Stimulated activated naive CD4-positive, alpha-beta T cell (primary cell): ENCODE data around the gene CYP1A1.
A peak's percentile ranks its signal among the peaks of the same experiment; 100 is the strongest.
"Not testable (repeated sequence)": the region's sequence is repeated elsewhere in the genome, so short reads cannot be mapped to it uniquely, and the experiment has no call there.

Source experiments
- DNase-seq, 6 experiments: peaks; one replicate each; lab custom pipeline; 2025; lab: John Stamatoyannopoulos, UW

CYP1A1 gene

DNA sequence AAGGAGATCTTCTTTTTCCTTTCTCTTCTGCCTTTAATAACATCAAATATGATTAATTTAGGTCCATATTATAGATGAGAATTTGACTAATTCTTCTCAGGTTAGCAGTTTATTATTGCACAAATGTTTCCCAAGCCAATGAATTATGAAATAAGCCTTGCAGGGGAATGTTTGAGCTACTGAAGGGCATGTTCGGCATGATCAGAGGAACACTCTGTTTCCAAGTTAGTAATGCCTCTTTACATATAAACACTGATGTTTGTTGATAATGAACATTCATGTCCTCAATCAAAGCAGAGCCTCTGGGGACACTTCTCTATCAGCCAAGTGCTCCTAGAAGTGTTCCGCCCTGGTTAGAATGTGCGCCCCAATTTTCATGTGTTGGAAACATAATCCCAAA is 10.0 kb upstream of the CYP1A1 start:
- no peak for DNase-seq

- DNase-seq, result no peak
These were observed 7.9 kb upstream of the CYP1A1 start for GRCh38 chr15:74733269-74733668.

DNA sequence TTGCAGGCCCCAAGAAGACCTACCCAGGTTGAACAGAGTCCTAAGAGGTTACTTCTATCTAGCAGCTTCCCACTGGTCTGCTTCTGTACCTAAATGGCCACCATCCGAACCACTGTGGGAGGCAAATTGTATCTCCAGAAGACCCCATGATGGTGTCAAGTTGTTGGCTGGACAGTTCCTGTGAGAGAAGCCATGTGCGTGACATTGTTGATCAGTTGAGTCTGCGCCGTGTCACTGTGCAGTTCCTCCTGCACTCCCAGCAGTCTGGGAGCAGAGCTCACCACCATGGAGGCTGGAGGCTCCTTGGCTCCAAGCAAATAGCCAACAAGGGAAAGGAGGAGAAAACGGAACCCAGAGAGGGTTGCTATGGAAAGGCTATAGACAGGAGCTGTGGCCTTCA is 7.5 kb upstream of the CYP1A1 start:
- no peak for DNase-seq

GRCh38 chr15:74730619-74731316 is 5.4 kb upstream of the CYP1A1 start:
- DNase-seq, result no peak

- DNase-seq, result not testable (repeated sequence)
These were observed 4.0 kb upstream of the CYP1A1 start for GRCh38 chr15:74729372-74729771.

GRCh38 chr15:74728699-74729098 is 3.4 kb upstream of the CYP1A1 start:
- DNase-seq, result not testable (repeated sequence)

DNA sequence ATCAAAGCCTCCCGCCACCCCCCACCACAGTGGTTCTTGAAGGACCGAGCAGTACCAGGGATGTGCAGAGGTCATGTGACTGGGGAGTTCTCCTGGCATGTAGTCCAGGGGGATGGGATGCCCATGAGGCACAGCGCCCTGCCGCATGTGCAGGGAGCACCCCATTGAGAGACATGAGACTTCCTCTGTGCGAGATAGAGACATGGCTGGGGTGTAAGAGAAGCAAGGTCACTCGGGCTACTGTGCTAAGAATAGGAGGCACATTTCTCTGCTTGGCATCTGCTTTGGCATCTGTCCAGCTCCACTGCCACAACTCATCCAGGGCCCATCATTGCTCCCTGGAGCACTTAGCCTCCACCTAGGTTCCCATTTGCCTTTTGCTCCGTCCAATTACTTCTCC is 2.4 kb upstream of the CYP1A1 start:
- no peak for DNase-seq

- no peak for DNase-seq
These were observed 1.4 kb upstream of the CYP1A1 start for GRCh38 chr15:74726774-74727164.

- peak; percentile 4 to 56 (median 38) for DNase-seq
These were observed 781 bp upstream of the CYP1A1 start for GRCh38 chr15:74725845-74726773.

GRCh38 chr15:74724570-74725224 is 631 bp downstream of the CYP1A1 start:
- DNase-seq, result no peak

DNA sequence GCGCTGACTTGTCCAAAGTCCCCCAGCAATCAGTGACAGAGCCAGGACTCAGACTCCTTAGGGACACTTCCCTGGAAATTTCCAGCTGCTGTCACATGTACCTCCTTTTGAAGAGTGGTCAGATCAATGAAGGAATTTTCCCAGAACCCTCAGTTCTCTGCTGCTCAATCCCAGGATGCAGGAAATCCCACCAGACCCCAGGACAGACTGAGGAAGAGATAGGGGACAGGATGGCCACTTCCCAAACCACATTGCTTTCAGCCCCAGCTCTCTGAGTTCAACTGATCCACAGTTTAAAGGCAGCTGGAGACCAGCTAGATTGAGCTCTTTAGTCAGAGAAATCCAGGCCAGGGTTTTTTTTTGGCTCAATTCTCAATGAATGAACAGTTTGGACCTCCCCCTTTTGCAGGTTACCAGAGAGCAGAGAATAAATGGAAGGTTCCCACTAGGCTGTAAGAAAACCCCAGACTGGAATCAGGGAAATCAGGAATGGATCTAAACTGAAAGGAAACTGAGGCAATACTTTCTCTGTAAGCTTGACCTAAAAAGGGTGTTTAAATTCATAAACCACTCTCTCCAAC is 1.5 kb downstream of the CYP1A1 start:
- peak in 1 of 6 experiments; percentile 23 for DNase-seq

- no peak for DNase-seq
These were observed 2.1 kb downstream of the CYP1A1 start for GRCh38 chr15:74723187-74723586.

- DNase-seq, result no peak
These were observed 2.7 kb downstream of the CYP1A1 start for GRCh38 chr15:74722591-74722990.

DNA sequence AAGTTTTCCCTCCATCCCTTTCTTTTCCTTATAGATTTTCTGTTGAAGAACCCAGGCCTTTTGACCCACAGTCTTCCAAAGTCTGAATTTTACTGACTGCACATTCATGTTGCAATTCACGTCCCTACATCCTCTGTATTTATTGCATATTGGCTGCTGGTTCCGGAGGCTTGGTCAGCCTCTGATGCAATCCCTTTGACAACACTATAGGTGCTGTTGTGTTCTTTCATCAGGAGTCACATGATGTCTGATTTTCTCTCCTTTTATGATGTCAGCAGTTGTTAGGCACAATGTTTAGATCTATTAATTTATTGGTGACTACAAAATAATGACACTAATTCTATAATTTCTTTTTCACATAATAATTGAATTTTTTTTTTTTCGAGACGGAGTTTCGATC is 8.7 kb downstream of the CYP1A1 start:
- no peak for DNase-seq

GRCh38 chr15:74712311-74712710 is 13.0 kb downstream of the CYP1A1 start:
- no peak for DNase-seq

- DNase-seq, result no peak
These were observed 14.8 kb downstream of the CYP1A1 start for GRCh38 chr15:74710319-74711094.

DNA sequence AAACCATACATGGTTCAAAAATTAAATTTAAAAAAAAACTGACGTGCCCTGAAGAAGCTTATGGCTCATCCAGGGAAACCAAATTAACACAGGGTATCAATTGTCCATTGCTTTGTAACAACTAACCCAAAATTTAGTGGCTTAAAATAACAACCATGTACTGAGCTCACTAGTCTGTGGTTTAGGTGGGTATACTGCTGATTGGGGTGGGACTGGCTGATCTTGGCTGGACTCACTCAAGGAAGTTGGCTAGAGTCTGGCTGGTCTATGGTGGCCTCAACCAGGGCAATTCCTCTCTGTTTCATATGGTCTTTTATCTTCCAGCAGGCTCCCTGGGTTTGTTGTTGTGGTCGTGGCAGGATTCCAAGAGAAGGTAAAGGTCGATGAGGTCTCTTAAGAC is 15.4 kb downstream of the CYP1A1 start:
- no peak for DNase-seq

GRCh38 chr15:74709011-74709410 is 16.3 kb downstream of the CYP1A1 start:
- no peak for DNase-seq

- DNase-seq, result no peak
These were observed 28.5 kb downstream of the CYP1A1 start for GRCh38 chr15:74696808-74697207.

DNA sequence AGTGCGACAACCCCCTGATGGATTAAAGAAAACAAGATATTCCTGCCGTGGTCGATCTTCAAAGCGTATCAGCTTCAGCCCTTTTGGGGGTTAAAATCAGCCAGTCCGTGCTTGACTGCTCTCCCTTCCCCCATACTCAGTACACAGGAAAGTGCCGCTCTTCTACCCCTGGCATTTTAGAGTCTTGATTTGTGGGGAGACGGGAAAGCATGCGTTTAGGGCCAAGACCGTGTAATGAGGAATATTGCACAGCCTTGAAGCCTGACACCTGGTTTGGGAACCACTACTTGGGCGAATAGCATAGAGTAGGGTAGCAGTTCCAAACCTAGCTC is 29.0 kb downstream of the CYP1A1 start:
- DNase-seq, result no peak

DNA sequence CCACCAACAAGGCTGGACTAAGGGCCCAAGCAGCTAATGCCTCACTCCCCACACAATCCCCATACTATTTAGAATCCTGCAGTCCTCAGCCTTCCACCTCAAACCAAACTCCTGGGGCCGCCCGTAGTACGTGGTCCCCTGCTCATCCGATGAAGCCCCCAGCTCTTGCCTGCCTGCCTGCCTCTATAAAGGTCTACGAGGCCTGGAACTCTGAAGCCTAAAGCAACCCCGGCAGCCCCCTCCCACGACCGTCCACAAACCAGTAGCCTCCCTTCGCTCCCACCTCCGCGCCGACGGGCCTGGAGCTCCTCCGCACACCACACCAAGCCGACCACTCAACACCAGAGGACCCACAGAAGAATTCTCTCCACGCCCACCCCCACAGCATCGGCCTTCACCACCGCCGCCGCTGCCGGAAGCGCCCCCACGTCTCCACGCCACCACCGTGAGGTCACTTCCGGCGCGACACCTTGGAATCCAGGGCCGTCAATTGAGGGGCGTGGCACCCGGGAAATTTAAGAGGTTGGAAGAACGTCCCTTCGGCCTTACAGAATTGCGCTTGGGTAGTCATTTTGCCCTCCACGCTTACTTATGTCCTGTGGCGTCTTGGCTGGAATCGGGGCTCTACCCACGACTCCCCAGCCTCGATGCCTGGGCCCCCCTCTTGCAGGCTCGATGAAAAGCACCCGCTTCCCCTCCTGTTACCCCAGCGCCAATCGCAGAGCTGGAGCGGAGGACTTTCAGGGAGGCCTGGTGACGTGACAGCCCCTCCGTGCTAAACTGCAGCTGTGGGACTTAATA is 29.5 kb downstream of the CYP1A1 start, which contains the start of gene EDC3:
Gene EDC3 (minus strand): TSS at position 428 of the 801 bp plus-strand sequence. CDS start 20,900 bp downstream, outside the sequence.
- DNase-seq, result peak; percentile 73 to 84 (median 82)
